ENCODE measurements around the gene NDUFAF7.

DNA sequence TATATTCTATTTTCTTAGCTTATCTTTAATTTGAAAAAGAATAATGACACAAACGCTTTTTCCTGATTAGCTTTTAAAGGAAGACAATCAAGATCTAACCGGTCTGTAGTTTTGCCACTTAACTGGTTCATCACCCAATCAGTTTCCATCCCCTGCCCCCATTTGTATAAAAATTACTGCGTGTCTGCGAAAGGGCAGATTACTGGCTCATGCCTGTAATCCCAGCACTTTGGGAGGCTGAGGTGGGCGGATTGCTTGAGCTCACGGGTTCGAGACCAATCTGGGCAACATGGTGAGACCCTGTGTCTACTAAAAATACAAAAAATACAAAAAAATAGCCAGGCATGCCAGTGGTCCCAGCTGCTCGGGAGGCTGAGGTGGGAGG is 32.8 kb upstream of the NDUFAF7 start:
- TF ChIP-seq OSR1 (CRISPR knock-in tag; IDR thresholded peaks at IDR 0.05), result no peak
- no peak for TF ChIP-seq ZC3H10 (CRISPR knock-in tag; IDR thresholded peaks at IDR 0.05)
- TF ChIP-seq, protein P1, sequence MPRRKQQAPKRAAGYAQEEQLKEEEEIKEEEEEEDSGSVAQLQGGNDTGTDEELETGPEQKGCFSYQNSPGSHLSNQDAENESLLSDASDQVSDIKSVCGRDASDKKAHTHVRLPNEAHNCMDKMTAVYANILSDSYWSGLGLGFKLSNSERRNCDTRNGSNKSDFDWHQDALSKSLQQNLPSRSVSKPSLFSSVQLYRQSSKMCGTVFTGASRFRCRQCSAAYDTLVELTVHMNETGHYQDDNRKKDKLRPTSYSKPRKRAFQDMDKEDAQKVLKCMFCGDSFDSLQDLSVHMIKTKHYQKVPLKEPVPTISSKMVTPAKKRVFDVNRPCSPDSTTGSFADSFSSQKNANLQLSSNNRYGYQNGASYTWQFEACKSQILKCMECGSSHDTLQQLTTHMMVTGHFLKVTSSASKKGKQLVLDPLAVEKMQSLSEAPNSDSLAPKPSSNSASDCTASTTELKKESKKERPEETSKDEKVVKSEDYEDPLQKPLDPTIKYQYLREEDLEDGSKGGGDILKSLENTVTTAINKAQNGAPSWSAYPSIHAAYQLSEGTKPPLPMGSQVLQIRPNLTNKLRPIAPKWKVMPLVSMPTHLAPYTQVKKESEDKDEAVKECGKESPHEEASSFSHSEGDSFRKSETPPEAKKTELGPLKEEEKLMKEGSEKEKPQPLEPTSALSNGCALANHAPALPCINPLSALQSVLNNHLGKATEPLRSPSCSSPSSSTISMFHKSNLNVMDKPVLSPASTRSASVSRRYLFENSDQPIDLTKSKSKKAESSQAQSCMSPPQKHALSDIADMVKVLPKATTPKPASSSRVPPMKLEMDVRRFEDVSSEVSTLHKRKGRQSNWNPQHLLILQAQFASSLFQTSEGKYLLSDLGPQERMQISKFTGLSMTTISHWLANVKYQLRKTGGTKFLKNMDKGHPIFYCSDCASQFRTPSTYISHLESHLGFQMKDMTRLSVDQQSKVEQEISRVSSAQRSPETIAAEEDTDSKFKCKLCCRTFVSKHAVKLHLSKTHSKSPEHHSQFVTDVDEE (CRISPR knock-in tag; IDR thresholded peaks at IDR 0.05), result no peak
- no peak for TF ChIP-seq ZNF70 (CRISPR knock-in tag; IDR thresholded peaks at IDR 0.05)
- no peak for TF ChIP-seq SNAI2 (CRISPR knock-in tag; IDR thresholded peaks at IDR 0.05)
- no peak for TF ChIP-seq ESRRG (CRISPR knock-in tag; IDR thresholded peaks at IDR 0.05)

Data from SK-N-SH treated with all-trans-retinoic acid at 6 μM for 48 hours (cell line).